ENCODE data around the gene EPB41L1. TPM values are rescaled to one million over a fixed set of nuclear protein-coding genes. Genes with fewer than 3 reads are reported as not detected.

The EPB41L1 gene
- total RNA-seq, 1 donor from 2014 or later: 2.1 TPM

DNA sequence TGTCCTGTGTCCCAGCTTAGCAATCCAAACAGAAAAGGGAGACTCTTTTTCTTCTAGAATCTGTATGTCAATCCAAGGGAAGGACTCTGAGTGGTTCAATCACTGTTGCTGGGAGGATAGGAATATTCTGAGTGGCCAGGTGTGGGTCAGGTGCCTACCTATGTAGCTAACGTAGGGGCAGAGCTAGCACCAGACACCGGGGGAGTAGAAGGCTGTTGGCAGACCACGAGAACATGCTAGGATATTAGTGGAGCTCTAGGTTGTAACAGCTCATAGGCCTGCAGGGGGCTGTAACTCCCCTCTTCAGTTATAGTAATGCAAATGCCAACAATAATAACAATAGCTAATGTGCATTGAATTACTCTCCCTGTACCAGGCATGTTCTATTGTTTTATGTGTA lies 39.8 kb upstream of the EPB41L1 start:
- DNase-seq (ENCODE audit: low read depth) (no peak), FAIRE-seq (no peak)
- no peaks in the 10 kb centered on the region for H3K36me3 ChIP-seq (ENCODE audit: control insufficient read depth, insufficient read depth, low read length)
- H3K27me3 ChIP-seq (ENCODE audit: control insufficient read depth, insufficient read depth, low read length): no peaks in the 10 kb centered on the region
- TF ChIP-seq, protein P1, sequence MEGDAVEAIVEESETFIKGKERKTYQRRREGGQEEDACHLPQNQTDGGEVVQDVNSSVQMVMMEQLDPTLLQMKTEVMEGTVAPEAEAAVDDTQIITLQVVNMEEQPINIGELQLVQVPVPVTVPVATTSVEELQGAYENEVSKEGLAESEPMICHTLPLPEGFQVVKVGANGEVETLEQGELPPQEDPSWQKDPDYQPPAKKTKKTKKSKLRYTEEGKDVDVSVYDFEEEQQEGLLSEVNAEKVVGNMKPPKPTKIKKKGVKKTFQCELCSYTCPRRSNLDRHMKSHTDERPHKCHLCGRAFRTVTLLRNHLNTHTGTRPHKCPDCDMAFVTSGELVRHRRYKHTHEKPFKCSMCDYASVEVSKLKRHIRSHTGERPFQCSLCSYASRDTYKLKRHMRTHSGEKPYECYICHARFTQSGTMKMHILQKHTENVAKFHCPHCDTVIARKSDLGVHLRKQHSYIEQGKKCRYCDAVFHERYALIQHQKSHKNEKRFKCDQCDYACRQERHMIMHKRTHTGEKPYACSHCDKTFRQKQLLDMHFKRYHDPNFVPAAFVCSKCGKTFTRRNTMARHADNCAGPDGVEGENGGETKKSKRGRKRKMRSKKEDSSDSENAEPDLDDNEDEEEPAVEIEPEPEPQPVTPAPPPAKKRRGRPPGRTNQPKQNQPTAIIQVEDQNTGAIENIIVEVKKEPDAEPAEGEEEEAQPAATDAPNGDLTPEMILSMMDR (IDR thresholded peaks at IDR 0.05; ENCODE audit: insufficient read depth, low read length, severe bottlenecking): no peak
- no peak overlapping the region for H3K4me3 ChIP-seq (ENCODE audit: low read depth, low read length)

DNA sequence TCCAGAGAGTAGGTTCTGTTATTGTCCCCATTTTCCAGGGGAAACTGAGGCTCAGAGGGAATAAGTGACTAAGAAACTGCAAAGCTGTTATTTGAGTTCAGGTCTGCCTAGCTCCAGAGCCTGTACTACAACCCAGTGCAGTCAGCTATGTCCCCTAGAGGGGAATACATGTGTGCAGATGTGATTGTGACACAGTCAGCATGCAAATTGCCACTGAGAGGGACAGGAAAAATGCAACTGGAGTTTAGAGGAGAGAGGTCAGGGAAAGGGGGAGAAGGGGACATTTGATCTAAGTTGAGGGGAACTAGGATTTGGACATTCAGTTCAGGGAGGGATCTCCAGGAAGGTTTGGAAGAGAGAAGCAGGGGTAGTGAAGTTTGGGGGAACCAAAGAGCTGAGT lies 38.6 kb upstream of the EPB41L1 start:
- no peaks in the 10 kb centered on the region for H3K27me3 ChIP-seq (ENCODE audit: control insufficient read depth, insufficient read depth, low read length)
- TF ChIP-seq, protein P1 (IDR thresholded peaks at IDR 0.05; ENCODE audit: insufficient read depth, low read length, severe bottlenecking): no peak
- no peak for FAIRE-seq

DNA sequence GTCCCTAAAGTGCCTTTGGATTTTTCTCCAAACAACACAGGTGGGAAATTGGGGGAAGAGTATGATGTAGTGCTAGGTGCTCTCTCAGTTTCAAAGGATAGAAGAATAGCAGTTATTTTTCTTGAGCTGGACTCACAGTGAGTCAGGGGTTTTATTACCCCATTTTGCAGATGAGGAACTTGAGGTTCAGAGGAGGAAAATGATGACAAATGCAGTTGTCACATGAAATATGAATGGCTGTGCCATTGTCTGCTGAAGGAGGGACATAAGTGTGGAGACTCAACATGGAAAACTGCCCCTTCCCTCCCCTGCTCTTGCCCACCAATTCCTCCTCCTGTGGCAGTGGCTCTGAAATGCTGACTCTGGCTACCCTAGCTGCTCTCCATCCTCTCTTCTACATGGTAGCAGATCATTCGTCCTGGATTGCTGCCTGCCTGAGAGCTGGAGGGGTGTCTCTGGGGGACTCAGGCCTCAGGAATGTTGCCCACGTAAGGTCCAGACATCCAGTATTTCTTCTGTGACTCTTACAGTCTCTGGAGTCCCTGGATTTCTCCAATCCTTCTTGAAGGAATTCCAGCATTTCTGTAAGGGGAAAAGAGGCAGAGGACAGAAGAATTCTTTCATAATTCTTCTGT lies 37.6 kb upstream of the EPB41L1 start:
- Histone ChIP-seq H3K4me3 (ENCODE audit: low read depth, low read length) (no peak overlapping the region), H3K27me3 (ENCODE audit: control insufficient read depth, insufficient read depth, low read length) (no peaks in the 10 kb centered on the region), H3K36me3 (ENCODE audit: control insufficient read depth, insufficient read depth, low read length) (no peaks in the 10 kb centered on the region)
- TF ChIP-seq, protein P1 (IDR thresholded peaks at IDR 0.05; ENCODE audit: insufficient read depth, low read length, severe bottlenecking): no peak
- DNase-seq (ENCODE audit: low read depth): peak; percentile 23
- FAIRE-seq: no peak

More for the DNA sequence above, 38.6 kb upstream of the EPB41L1 start:
- Histone ChIP-seq H3K4me3 (ENCODE audit: low read depth, low read length) (no peak overlapping the region), H3K36me3 (ENCODE audit: control insufficient read depth, insufficient read depth, low read length) (no peaks in the 10 kb centered on the region)
- DNase-seq (ENCODE audit: low read depth): no peak

DNA sequence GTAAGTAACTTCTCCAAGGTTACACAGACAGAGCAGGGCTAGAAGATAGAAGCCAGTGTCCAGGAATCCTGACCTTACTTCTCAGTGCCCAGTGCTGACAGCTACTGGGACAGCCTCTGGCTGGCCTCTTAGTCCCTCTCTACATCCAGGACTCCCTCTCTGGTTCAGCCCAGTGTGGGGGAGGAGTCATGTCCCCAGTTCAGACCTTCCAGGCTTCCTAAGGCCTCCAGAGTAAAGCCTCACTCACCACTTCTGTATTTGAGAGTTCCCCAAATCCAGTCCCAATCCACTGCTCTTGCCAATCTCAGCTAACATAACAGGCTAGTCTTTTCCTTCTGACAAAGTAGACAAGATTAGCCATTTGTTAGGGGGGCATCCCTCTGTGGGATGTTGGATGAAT lies 36.9 kb upstream of the EPB41L1 start:
- DNase-seq (ENCODE audit: low read depth) (no peak), FAIRE-seq (no peak)
- Histone ChIP-seq H3K27me3 (ENCODE audit: control insufficient read depth, insufficient read depth, low read length) (no peaks in the 10 kb centered on the region), H3K36me3 (ENCODE audit: control insufficient read depth, insufficient read depth, low read length) (no peaks in the 10 kb centered on the region), H3K4me3 (ENCODE audit: low read depth, low read length) (no peak overlapping the region)
- TF ChIP-seq, protein P1 (IDR thresholded peaks at IDR 0.05; ENCODE audit: insufficient read depth, low read length, severe bottlenecking): no peak

DNA sequence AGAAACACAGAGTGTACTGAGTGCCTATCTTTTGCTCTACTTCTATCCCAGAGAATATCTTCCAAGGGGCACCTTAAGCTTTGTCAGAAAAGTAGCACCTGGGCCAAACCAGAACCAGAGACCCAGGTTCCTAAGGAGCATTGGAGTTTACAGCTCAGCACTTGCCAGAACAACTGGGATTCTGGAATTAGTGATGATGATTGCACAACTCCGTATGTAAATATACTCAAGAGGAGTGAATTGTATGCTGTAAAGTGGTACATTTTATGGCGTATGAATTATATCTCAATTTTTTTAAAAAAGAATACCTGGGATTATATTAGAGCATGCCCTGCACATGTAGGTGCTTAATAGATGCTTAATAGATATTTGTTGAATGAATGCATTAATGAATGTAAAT lies 36.2 kb upstream of the EPB41L1 start:
- no peak for FAIRE-seq

More for the DNA sequence above, 36.2 kb upstream of the EPB41L1 start:
- no peak for DNase-seq (ENCODE audit: low read depth)
- no peak overlapping the region for H3K4me3 ChIP-seq (ENCODE audit: low read depth, low read length)
- no peaks in the 10 kb centered on the region for H3K36me3 ChIP-seq (ENCODE audit: control insufficient read depth, insufficient read depth, low read length)
- TF ChIP-seq, protein P1 (IDR thresholded peaks at IDR 0.05; ENCODE audit: insufficient read depth, low read length, severe bottlenecking): no peak
- no peaks in the 10 kb centered on the region for H3K27me3 ChIP-seq (ENCODE audit: control insufficient read depth, insufficient read depth, low read length)
